ENCODE measurements around the gene XPR1.

GRCh38 chr1:180838535-180838934, 206.7 kb downstream of the XPR1 start:
- TF ChIP-seq POLR2A (IDR thresholded peaks at IDR 0.05): no peak
- no peak for TF ChIP-seq CTCF (IDR thresholded peaks at IDR 0.05)
